ENCODE data around the gene GRIA1. TPM values are rescaled to one million over a fixed set of nuclear protein-coding genes. Genes with fewer than 3 reads are reported as not detected.

Gene GRIA1
- polyA plus RNA-seq, 1 experiment, result 6.7 TPM

DNA sequence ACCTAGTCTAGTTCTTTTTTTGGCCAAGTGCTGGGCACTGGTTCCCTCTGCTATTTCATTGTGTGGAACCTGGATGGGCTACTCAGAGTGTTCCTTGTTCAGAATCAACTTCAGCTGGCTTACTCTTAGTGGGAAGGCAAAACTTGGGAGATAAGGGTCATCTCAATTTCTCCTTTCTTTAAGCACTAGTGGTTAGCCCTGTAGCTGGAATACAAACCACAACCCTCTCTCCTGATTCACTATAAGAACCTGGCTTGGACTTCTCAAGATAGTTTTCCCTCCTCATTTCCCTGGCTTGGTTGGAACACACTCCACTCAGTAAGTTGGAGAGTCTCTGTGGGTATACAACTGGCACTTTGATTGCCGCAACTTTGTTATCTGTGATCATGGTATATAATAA lies 35.1 kb downstream of the GRIA1 start:
- Histone ChIP-seq H3K27me3 (ENCODE audit: control insufficient read depth, insufficient read depth, low read length) (no peaks in the 10 kb centered on the region), H3K4me3 (ENCODE audit: low read depth, low read length) (no peak overlapping the region), H3K36me3 (ENCODE audit: control insufficient read depth, insufficient read depth, low read length) (no peaks in the 10 kb centered on the region)
- TF ChIP-seq CTCF (IDR thresholded peaks at IDR 0.05; ENCODE audit: insufficient read depth, low read depth, low read length), result no peak
- ChIA-PET CTCF (no interaction called here), POLR2A (no interaction called here)
- DNase-seq (ENCODE audit: low read depth), result no peak

DNA sequence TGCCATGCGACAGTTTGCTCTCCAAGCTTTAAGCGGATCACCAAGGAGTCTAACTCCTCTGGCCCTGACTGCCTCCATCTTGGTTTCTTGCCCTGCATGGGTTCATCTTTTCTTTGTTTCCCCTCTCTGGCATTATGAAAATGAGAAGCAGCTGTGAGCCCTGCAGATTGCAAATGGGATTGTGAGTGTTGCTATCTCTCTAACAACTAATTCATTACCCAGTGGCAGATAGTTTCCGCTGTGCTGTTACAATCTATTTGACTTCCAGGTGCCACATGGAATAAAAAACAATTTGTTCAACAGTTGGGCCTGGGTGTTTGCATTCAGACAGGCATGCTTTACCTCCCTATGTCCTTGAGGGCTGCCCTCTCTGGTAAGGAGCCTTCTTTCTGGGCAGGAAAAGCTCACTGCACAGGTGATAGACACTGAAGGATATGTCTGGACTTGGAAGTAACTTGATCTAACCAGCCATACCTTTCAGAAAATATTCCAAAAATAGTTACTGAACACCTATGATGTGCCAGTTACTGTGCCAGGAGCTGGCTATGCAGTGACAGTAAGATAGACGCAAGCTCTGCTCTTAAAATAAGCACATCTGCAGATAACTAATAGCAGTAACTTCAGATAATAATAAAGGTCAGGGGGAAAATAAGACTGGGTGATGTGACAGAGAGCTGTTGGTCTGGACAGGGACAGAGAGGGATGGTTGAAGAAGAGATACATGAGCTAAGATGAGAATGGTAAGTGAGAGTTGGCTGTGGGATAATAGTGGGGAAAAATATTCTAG lies 40.1 kb downstream of the GRIA1 start:
- POLR2A ChIA-PET, result no interaction called here
- CTCF ChIA-PET, result interaction anchor here (1.1 to 1.9 kb wide), 6 partner anchors 9 to 36 kb away, joined by 3 to 5 read pairs (median 4); no protein-coding TSS in a partner anchor
- DNase-seq (ENCODE audit: low read depth), result no peak
- no peak for TF ChIP-seq CTCF (IDR thresholded peaks at IDR 0.05; ENCODE audit: insufficient read depth, low read depth, low read length)
- H3K36me3 ChIP-seq (ENCODE audit: control insufficient read depth, insufficient read depth, low read length), result no peaks in the 10 kb centered on the region
- H3K4me3 ChIP-seq (ENCODE audit: low read depth, low read length), result no peak overlapping the region
- no peaks in the 10 kb centered on the region; the same call in 1 of the 2 replicates for H3K27me3 ChIP-seq (ENCODE audit: control insufficient read depth, insufficient read depth, low read length)

- H3K36me3 ChIP-seq (ENCODE audit: control insufficient read depth, insufficient read depth, low read length), result no peaks in the 10 kb centered on the region
Measured at GRCh38 chr5:153533546-153533945, 43.1 kb downstream of the GRIA1 start.

GRCh38 chr5:153534102-153534501 lies 43.6 kb downstream of the GRIA1 start:
- Histone ChIP-seq H3K36me3 (ENCODE audit: control insufficient read depth, insufficient read depth, low read length) (no peaks in the 10 kb centered on the region), H3K4me3 (ENCODE audit: low read depth, low read length) (no peak overlapping the region), H3K27me3 (ENCODE audit: control insufficient read depth, insufficient read depth, low read length) (no peaks in the 10 kb centered on the region; the same call in 1 of the 2 replicates)
- ChIA-PET POLR2A (no interaction called here), CTCF (interaction anchor here (0.9 to 1.3 kb wide), 2 partner anchors 10 to 24 kb away, joined by 4 read pairs; no protein-coding TSS in a partner anchor)
- TF ChIP-seq CTCF (IDR thresholded peaks at IDR 0.05; ENCODE audit: insufficient read depth, low read depth, low read length), result no peak
- DNase-seq (ENCODE audit: low read depth), result no peak

More at GRCh38 chr5:153533546-153533945, 43.1 kb downstream of the GRIA1 start:
- POLR2A ChIA-PET, result no interaction called here
- no peak for TF ChIP-seq CTCF (IDR thresholded peaks at IDR 0.05; ENCODE audit: insufficient read depth, low read depth, low read length)
- CTCF ChIA-PET, result interaction anchor here (0.9 to 1.3 kb wide), 2 partner anchors 10 to 24 kb away, joined by 4 read pairs; no protein-coding TSS in a partner anchor
- Histone ChIP-seq H3K4me3 (ENCODE audit: low read depth, low read length) (no peak overlapping the region), H3K27me3 (ENCODE audit: control insufficient read depth, insufficient read depth, low read length) (no peaks in the 10 kb centered on the region; the same call in 1 of the 2 replicates)
- no peak for DNase-seq (ENCODE audit: low read depth)

- ChIA-PET CTCF (no interaction called here), POLR2A (no interaction called here)
- no peak for TF ChIP-seq CTCF (IDR thresholded peaks at IDR 0.05; ENCODE audit: insufficient read depth, low read depth, low read length)
Measured at GRCh38 chr5:153537207-153537606, 46.7 kb downstream of the GRIA1 start.

More at GRCh38 chr5:153537207-153537606, 46.7 kb downstream of the GRIA1 start:
- Histone ChIP-seq H3K4me3 (ENCODE audit: low read depth, low read length) (no peak overlapping the region), H3K36me3 (ENCODE audit: control insufficient read depth, insufficient read depth, low read length) (no peaks in the 10 kb centered on the region), H3K27me3 (ENCODE audit: control insufficient read depth, insufficient read depth, low read length) (no peaks in the 10 kb centered on the region; the same call in 1 of the 2 replicates)
- no peak for DNase-seq (ENCODE audit: low read depth)

Measured in BJ (cell line).